GM21367 (cell line): ENCODE data around the gene GRP.
"Not testable (repeated sequence)": the region's sequence is repeated elsewhere in the genome, so short reads cannot be mapped to it uniquely, and the experiment has no call there.

Experiments
- ATAC-seq: cut with Tn5 transposase; IDR thresholded peaks from one replicate; pipeline ENCODE4 v1.9.1; 2021; ENCODE audit not compliant: unreplicated experiment

GRP gene

GRCh38 chr18:59228351-59228750 is 8.4 kb downstream of the GRP start:
- no peak for ATAC-seq

DNA sequence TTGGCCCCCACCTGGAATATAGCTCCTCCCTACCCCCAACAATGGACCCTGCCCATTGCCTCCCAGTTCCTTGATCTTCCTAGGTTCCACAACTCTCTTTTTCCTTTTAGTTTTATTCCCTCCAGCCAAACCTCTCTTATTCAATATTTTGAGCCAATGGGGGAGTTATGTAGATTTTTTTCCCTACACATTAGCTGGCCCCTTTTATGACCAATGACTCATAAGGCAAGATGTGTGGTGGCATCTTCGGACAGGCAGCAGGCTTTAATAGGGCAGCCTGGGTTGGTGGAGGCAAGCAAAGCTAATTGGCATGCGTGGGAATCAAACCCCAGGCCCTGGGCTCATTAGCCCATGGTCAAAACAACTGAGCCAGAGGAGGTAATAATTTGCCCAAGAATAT is 9.2 kb downstream of the GRP start:
- ATAC-seq: no peak

- ATAC-seq: no peak
Measured at GRCh38 chr18:59229701-59230443, 9.9 kb downstream of the GRP start.

DNA sequence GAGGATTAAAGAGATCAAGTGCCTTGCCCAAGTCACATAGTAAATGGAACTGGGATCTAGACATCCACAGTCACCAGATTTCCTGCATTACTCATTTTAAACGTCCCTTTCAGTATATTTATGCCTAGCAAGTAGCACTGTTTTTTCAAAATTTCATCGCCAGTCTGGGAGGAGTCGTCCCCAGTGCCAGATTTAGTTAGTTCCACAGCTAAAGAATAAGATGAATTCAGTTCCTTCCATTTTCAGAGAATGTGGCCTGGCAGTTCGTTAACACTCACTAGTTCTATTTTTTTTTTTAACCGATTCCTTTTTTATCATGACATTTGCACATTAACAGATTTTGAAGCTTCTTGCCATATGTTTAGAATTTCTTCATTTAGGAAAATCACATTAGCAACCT is 11.2 kb downstream of the GRP start:
- no peak for ATAC-seq

DNA sequence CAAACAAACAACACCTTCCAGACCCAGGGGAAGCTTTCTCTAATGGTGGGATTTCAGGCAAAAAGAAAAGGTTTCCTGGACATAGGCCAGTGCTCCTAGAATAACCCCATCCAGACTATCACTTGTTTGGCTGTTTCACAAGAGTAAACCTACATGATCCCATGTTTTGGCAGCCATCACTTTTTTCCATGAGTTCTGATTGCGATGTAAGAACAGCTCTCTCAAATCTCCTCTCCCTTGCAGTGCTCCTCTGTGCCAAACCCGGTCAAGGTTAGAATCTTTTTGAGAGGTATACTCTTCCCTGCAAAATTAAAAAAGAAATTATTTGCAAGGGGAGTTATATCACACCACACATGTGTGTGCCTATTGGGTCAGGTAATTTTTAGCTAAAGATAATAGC is 11.9 kb downstream of the GRP start:
- no peak for ATAC-seq

DNA sequence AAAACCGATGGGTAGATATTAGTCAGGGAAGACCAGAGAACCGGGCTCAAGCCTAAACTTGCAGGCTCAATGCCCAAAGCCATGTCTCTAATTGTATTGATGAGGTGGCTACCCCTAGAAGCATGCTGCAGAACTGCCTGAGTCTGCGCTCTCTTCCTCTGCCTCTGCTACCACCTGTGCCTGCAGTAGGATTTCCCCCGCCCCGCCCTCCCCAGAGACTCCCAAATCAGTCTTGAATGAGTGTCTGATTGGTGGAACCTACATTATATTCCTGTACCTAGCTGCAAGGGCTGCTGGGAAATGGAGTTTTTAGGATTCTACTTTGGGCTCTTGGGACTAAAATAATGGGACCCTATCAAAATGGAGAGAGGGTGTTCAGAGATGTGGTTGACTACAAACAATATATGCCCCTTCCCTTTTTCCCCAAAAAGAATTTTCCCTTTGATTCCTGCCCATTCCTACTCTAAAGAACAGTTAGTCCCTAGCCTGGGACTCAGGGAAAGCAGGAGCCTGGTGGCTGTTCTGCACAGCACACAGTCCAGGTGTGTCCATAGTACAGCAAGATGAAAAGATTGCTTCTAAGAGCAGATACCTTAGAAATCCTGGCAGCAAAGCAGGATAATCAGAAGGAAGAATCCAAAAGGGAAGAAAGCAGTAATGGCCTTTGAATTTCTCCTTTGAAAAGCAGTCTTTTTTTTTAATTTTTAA is 12.5 kb downstream of the GRP start:
- ATAC-seq: no peak

DNA sequence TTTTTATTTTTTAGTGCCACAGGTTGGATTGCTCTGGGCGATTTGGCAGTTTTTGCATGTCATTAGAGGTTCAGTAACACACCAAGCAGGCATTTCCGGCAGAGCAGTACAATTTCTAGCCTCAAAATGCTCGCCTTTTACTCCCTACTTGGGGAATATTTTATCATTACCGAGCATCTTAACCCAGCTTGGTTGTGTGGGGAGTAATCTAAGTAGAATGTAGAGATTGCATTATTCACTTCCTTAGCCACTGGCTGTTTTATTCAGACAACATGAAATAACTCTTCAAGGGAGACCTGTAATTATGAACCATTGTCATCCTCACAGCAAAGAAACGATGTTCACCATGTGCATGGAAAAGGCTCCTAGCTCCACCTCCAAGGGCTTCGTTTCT is 13.1 kb downstream of the GRP start:
- ATAC-seq: no peak

- ATAC-seq: no peak
Measured at GRCh38 chr18:59238385-59238784, 18.4 kb downstream of the GRP start.

DNA sequence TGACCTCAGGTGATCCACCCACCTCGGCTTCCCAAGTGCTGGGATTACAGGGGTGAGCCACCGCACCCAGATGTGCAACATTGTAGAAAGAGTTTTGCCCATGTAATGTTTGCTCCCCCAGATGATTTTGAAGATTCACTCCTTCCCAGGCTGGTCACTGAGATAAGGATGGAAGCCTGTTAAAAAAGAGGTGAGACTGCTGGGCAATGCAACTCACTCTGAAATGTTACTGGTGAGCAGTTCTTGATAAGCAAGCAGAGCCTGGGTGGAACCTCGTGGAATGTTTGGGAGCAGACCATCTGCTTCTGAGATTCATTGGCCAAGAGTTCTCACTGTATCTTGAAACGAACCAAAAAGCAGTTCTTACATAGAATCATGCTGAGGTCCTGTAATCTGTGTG is 19.7 kb downstream of the GRP start:
- no peak for ATAC-seq

DNA sequence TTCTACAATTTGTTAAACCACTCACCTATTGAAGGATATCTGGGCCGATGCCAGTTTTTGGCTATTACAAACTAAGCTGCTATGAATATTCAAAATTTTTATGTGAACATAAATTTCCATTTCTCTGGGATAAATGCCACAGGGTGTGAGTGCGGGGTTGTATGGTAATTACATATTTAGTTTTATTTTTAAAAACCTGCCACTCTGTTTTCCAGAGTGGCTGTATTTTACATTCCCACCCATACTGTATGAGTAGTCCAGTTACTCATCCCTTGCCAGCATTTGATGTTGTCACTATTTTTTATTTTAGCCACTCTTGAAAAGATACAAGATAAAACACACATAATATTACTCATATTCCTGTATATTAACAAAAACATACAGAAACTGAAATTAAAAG is 22.9 kb downstream of the GRP start:
- no peak for ATAC-seq

DNA sequence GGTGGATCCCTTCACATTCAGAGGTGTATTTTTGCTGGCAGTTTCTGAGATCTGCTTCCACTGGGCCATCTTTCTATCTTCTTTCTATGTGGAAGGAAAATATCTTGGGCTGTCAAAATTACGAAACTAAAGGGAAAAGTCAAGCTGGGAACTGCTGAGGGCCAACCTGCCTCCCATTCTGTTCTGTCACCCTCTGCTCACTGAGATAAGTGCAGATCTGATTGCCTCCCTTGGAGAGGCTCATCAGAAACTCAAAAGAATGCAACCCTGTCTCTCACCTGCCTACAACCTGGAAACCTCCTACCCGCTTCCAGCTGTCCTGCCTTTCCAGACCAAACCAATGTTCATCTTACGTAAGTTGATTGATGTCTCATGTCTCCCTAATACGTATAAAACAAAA is 26.8 kb downstream of the GRP start:
- ATAC-seq: no peak

DNA sequence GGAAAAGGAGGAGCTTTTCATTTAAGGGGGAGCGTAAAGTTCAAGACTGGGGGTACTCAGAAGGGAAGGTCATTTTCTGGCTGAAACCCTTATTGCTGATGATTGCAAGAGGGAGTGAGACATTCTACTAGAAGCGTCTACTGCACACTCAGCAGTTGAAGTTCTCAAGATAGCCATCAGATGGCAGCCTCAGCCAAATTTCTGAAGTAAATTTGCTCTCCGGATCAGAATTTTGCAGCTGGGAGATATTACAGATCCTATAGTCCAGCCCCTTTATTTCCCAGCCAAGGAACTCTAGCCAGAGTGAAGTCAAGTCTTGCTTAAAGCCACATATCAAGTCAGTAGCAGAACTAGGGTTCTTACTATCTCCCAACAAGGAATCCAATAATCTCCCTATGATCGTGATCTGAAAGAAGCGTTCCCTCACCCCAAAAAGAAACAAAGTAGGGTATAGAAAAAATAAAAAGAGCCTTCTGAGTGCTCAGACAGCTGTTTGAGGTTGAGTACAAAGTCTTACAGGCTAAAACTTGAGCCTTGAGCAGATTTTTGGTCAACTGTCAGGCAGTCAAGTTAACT is 29.3 kb downstream of the GRP start:
- no peak for ATAC-seq

- ATAC-seq: not testable (repeated sequence)
Measured at GRCh38 chr18:59255491-59255890, 35.5 kb downstream of the GRP start.

DNA sequence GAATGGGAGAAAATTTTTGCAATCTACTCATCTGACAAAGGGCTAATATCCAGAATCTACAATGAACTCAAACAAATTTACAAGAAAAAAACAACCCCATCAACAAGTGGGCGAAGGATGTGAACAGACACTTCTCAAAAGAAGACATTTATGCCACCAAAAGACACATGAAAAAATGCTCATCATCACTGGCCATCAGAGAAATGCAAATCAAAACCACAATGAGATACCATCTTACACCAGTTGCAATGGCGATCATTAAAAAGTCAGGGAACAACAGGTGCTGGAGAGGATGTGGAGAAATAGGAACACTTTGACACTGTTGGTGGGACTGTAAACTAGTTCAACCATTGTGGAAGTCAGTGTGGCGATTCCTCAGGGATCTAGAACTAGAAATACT is 41.9 kb downstream of the GRP start:
- ATAC-seq: not testable (repeated sequence)

GRCh38 chr18:59262243-59262642 is 42.3 kb downstream of the GRP start:
- not testable (repeated sequence) for ATAC-seq

DNA sequence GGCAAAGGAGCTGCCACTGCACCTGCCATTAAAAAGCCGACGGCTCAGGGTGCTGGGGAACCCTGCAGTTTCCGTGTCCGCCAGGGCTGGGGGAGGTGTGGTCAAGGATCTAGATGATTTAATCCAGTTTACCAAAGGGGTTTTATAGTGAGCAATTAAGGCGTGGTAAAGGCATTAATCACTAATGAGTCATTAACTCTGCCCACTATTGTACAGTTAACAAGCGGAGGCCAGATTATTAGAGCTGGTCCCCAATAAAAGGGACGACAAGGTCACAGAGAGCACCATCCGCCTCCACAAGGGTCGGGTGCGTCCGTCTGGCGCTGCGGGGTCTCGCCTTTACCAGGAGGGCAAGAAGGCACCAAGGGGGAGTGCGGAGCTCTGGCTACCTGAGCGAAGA is 43.7 kb downstream of the GRP start:
- ATAC-seq: no peak

DNA sequence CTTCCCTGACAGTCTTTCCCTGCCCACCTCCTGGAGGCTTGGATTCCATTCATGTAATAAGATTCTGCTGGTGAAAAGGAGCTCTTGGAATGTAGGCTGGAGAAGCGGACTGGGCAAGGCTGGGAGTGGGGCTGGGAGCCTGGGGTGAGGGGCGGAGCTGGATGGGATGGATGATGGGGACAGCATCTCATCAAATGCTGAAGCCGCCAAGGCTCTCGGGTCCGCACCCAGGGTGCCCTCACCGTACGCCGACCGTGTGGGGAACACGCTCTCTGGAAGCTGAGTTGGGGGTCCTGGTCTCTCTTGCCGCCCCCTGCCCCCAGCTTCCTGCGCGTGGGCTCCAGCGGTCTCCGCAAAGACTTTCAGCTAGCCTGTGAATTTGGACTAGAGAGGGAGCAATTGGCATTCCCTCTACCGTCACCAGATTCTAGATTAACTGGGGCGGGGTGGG is 44.2 kb downstream of the GRP start:
- ATAC-seq: no peak

DNA sequence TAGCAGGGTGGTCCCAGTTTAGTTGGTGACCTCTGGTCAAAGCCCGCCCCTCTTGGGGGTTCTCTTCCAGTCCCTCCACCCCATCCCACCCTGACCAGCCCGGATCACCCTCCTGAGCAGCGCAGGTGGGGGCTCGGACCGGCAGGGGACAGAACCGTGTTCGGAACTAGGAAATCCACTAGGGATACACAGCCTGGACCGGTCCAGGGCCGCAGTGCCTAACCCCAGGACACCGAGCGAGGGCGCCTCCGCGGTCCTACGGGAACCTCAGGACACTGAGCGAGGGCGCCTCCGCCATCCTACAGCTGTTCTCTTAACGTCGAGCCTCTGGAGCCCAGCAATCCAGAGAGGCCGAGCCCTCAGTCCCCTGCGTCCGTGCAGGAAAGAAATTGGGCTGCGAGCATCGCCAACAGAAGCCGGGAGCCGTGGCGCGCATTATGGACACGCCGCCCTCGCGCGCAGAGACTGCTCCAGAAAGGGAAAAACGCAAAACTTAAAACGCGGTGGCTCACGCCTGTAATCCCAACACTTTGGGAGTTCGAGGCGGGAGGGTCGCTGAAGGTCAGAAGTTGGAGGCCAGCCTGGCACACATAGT is 44.8 kb downstream of the GRP start:
- no peak for ATAC-seq

- no peak for ATAC-seq
Measured at GRCh38 chr18:59265246-59265973, 45.5 kb downstream of the GRP start.

DNA sequence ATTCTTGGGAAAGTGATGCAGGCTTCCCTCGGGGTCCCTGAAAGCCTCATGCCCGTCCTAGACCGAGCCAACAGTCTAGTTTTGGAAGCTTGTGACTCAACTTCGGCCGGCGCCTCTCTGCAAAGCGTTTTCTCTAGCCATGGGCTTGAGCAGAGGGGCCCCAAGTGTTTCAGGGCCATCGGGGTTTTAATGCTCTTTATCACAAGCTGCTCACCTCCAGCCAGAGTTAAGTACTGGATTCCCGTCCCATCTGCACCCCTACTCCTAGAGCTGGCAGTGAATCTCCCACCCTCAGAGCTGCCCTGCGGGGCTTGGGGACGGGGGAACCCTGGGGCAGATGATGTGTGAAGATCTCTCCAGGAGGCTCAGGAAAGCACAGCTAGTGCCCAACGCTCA is 46.0 kb downstream of the GRP start:
- ATAC-seq: no peak

- ATAC-seq: no peak
Measured at GRCh38 chr18:59266459-59266858, 46.5 kb downstream of the GRP start.
